K562 (cell line): ENCODE results near the gene PNPLA7. TPM values are rescaled to one million over a fixed set of nuclear protein-coding genes. Genes with fewer than 3 reads are reported as not detected.
A peak's percentile ranks its signal among the peaks of the same experiment; 100 is the strongest.

Experiments used
- DDX20 ChIP-seq: fragments of 450-650 bp; IDR thresholded peaks from 2 replicates; pipeline ENCODE4 v1.6.1; 2016; ENCODE audit warnings: missing genetic modification characterization, low read depth, mild to moderate bottlenecking, missing compliant biosample characterization, moderate library complexity
- DMBX1 ChIP-seq: fragments of 250-450 bp; sonication (Bioruptor Pico); IDR thresholded peaks from 2 replicates; pipeline ENCODE4 v1.8.0; 2022; ENCODE audit warnings: inconsistent platforms, mild to moderate bottlenecking, moderate library complexity, borderline replicate concordance
- ETS2 ChIP-seq: IDR thresholded peaks from 2 replicates; pipeline ENCODE4 v1.6.1; 2016; ENCODE audit warnings: borderline replicate concordance, missing genetic modification characterization, mild to moderate bottlenecking, moderate library complexity, missing compliant biosample characterization; ENCODE audit not compliant: poor library complexity, severe bottlenecking
- FOXJ2 ChIP-seq: fragments of 200-800 bp; sonication (Bioruptor generic); IDR thresholded peaks from 2 replicates; pipeline ENCODE4 v1.6.1; 2016; ENCODE audit warnings: missing genetic modification characterization, missing compliant biosample characterization
- HNRNPUL1 ChIP-seq: fragments of 200-400 bp; formaldehyde crosslinking; IDR thresholded peaks from 2 replicates; pipeline ENCODE4 v1.6.1; 2017; ENCODE audit warnings: low read length
- KDM5B ChIP-seq: fragments of 200-600 bp; sonication (generic); IDR thresholded peaks from 2 replicates; pipeline ENCODE4 v1.6.1; 2012; ENCODE audit warnings: low read depth, mild to moderate bottlenecking, moderate library complexity, low read length, control low read depth, inconsistent platforms; ENCODE audit not compliant: insufficient replicate concordance
- PHF21A ChIP-seq: fragments of 450-650 bp; IDR thresholded peaks from 2 replicates; pipeline ENCODE4 v1.6.1; 2017; ENCODE audit warnings: low read depth, borderline replicate concordance
- RBM34 ChIP-seq: fragments of 200-400 bp; formaldehyde crosslinking; IDR thresholded peaks from 2 replicates; pipeline ENCODE4 v1.6.1; 2018; ENCODE audit warnings: low read length, borderline replicate concordance; ENCODE audit not compliant: insufficient read depth
- SIN3B ChIP-seq: fragments of 450-650 bp; IDR thresholded peaks from 2 replicates; pipeline ENCODE4 v1.6.1; 2017; ENCODE audit warnings: low read depth, mild to moderate bottlenecking, moderate library complexity
- SMAD4 ChIP-seq: fragments of 250-450 bp; sonication (Bioruptor Pico); conservative IDR thresholded peaks from 2 replicates; pipeline ENCODE4 v1.8.0; 2021; ENCODE audit warnings: inconsistent platforms, mild to moderate bottlenecking, moderate library complexity
- ZKSCAN8 ChIP-seq: fragments of 200-800 bp; sonication (Bioruptor generic); IDR thresholded peaks from 2 replicates; pipeline ENCODE4 v1.6.1; 2016; ENCODE audit warnings: missing genetic modification characterization, missing compliant biosample characterization
- ZNF274 ChIP-seq: IDR thresholded peaks from 2 replicates; pipeline ENCODE4 v1.6.1; 2011; ENCODE audit warnings: low read depth, mild to moderate bottlenecking, low read length, moderate library complexity, borderline replicate concordance
- ZNF79 ChIP-seq: fragments of 250-450 bp; sonication (Bioruptor Pico); IDR thresholded peaks from 2 replicates; pipeline ENCODE4 v1.4.0; 2020; ENCODE audit warnings: low read depth, mild to moderate bottlenecking, moderate library complexity
- polyA plus RNA-seq, 8 experiments: library from polyadenylated mRNA; depleted of rRNA in 4 of 8; stranded (reverse) in 5 of 8; unstranded in 3 of 8; fragments of >200 nt; fragmentation: Nextera tagmentation in 2 of 8; fragmentation: Illumina TruSeq in 1 of 8; extraction: Ambion mirVana in 2 of 8; extraction: Trizol in 1 of 8; gene quantifications; 2 replicates each; pipeline versions ENCODE4 v1.2.1 to v1.2.3, GENCODE V29; 2011 to 2014; ENCODE audit warnings: inconsistent platforms in 1 of 8, missing spikeins in 1 of 8
- total RNA-seq, 7 experiments: library from RNA; depleted of rRNA in 6 of 7; stranded (reverse); fragments of >200 nt in 6 of 7; fragmentation: Illumina TruSeq in 2 of 7; extraction: Trizol in 2 of 7; gene quantifications; 2 replicates each; pipeline versions ENCODE4 v1.2.1 to v1.2.3, GENCODE V29; 2011 to 2021; ENCODE audit warnings: low replicate concordance in 1 of 7
- TF ChIP-seq, protein P1 (sequence below): sonication (generic); formaldehyde crosslinking; IDR thresholded peaks from 2 replicates; pipeline ENCODE4 v1.8.1; 2023; ENCODE audit warnings: mild to moderate bottlenecking, missing genetic modification reagents
- TF ChIP-seq, protein P2 (sequence below): fragments of 200-800 bp; sonication (Bioruptor generic); IDR thresholded peaks from 2 replicates; pipeline ENCODE4 v1.6.1; 2017; ENCODE audit warnings: missing genetic modification characterization, missing compliant biosample characterization

PNPLA7 gene
- total and polyA plus RNA-seq, 9 of the 15 experiments (the other 6 are each of a cell fraction or from before 2014, with no cell fraction given): 0.01 to 0.85 (median 0.19) TPM; not detected in 1

DNA sequence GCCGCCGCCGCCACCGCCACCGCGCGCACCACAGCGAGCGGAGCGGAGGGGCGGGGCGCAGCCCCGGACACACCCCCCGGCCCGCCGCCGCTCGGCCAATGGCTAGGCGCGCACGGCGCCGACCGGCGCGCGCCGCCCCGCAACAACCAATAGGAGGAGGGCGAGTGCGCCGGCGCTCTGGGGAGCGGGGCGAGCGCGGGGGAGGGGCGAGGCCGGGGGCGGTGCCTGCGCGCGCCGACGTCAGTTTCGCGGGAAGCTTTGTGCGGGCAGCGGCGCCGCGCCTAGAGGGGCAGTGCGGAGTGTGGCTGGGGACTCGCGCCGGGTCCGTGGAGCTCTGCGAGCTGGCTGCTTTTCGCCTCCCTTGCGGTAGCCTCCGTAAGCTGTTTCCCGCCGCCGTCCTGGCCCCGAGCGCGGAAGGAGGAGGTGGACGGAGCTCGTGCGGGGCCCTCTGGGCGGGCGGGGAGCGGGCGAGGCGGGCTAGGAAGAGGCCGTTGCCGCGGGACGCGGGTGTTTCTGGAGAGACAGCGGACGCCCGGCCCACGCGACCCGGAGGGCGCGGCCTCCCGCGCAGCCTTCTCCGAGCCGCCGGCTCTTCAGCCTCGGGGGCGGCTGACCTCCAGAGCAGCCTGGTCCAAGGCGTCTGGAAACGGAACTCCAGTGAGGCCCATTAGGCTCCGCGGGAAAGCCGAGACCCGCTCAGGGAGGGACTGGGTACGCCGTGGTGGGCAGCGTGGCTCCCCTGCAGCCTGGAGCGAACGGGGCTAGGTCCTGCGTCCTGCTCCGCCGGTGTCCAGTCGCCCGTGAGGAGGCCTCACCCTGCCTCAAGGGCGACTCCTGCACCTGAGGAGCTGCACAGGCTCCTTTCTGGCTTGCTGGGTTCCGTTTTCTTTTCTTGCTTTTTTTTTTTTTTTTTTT, 40.5 kb upstream of the PNPLA7 start, which contains the start of gene ZMYND19 (continued):
- TF ChIP-seq FOXJ2 (tag): no peak
- no peak for TF ChIP-seq SIN3B
- no peak for TF ChIP-seq DMBX1 (CRISPR knock-in tag)
- no peak for TF ChIP-seq HNRNPUL1
- no peak for TF ChIP-seq ETS2 (tag)
- no peak for TF ChIP-seq ZKSCAN8 (CRISPR knock-in tag)
- TF ChIP-seq ZNF79 (CRISPR knock-in tag): no peak
- TF ChIP-seq PHF21A: no peak
- no peak for TF ChIP-seq DDX20 (tag)
- no peak for TF ChIP-seq ZNF274
- TF ChIP-seq, protein P1, sequence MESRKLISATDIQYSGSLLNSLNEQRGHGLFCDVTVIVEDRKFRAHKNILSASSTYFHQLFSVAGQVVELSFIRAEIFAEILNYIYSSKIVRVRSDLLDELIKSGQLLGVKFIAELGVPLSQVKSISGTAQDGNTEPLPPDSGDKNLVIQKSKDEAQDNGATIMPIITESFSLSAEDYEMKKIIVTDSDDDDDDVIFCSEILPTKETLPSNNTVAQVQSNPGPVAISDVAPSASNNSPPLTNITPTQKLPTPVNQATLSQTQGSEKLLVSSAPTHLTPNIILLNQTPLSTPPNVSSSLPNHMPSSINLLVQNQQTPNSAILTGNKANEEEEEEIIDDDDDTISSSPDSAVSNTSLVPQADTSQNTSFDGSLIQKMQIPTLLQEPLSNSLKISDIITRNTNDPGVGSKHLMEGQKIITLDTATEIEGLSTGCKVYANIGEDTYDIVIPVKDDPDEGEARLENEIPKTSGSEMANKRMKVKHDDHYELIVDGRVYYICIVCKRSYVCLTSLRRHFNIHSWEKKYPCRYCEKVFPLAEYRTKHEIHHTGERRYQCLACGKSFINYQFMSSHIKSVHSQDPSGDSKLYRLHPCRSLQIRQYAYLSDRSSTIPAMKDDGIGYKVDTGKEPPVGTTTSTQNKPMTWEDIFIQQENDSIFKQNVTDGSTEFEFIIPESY (CRISPR knock-in tag): 0 out of 2 replicates have a peak, but pooled peaks have one; percentile 23
- peak; percentile 60; the same call in 1 of the 2 replicates for TF ChIP-seq RBM34
- TF ChIP-seq, protein P2, sequence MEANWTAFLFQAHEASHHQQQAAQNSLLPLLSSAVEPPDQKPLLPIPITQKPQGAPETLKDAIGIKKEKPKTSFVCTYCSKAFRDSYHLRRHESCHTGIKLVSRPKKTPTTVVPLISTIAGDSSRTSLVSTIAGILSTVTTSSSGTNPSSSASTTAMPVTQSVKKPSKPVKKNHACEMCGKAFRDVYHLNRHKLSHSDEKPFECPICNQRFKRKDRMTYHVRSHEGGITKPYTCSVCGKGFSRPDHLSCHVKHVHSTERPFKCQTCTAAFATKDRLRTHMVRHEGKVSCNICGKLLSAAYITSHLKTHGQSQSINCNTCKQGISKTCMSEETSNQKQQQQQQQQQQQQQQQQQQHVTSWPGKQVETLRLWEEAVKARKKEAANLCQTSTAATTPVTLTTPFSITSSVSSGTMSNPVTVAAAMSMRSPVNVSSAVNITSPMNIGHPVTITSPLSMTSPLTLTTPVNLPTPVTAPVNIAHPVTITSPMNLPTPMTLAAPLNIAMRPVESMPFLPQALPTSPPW (CRISPR knock-in tag): peak; percentile 79
- TF ChIP-seq SMAD4: peak; percentile 40; the same call in 1 of the 2 replicates
- peak; percentile 46 for TF ChIP-seq KDM5B
